Neural progenitor cell (in vitro differentiated cells): Measurements from ENCODE around the gene RREB1.

ENCODE experiments used
- EZH2 ChIP-seq: fragments of 200-600 bp; sonication (generic); IDR thresholded peaks from 2 replicates; pipeline ENCODE4 v1.6.1; 2017; ENCODE audit warnings: antibody characterized with exemption, mild to moderate bottlenecking, moderate library complexity
- EZH2phosphoT487 ChIP-seq: fragments of 200-600 bp; sonication (generic); IDR thresholded peaks from 2 replicates; pipeline ENCODE4 v1.6.1; 2017; ENCODE audit warnings: antibody characterized with exemption
- TF ChIP-seq, protein P1 (sequence below): fragments of 200-600 bp; sonication (generic); IDR thresholded peaks from 2 replicates; pipeline ENCODE4 v1.5.1; 2017; ENCODE audit warnings: antibody characterized with exemption, mild to moderate bottlenecking

DNA sequence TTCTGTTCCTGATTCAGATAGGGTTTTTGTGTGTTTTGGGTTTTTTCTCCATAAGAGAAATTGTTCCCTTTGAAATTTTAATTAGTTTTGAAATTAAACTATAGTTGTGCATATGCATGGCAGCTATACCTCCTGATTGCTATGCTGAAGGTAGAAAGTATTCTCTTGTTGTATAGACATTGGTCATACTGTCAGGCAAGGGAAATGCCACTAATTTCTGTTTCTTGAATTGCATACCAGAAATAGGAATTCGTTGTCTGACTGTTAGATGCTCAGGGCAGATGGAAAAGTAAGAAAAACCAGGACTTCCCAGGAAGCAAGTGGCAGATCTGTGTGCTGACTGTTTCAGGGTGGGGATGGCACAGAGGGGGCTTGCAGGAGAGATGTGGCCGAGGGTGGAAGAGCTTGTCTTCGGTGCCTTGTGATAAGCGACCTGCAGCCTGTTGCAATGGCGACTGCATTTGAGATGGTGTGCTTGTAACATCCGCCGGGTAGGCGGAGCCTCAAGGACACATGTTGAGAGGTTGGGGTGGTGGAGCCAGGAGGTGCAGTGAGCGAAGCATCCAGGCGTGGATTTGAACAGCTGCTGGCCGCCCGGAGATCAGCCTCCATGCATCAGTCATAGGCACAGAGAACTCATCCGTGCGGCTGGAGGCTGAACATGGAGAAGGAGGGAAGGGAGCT, 42.8 kb downstream of the RREB1 start:
- TF ChIP-seq, protein P1, sequence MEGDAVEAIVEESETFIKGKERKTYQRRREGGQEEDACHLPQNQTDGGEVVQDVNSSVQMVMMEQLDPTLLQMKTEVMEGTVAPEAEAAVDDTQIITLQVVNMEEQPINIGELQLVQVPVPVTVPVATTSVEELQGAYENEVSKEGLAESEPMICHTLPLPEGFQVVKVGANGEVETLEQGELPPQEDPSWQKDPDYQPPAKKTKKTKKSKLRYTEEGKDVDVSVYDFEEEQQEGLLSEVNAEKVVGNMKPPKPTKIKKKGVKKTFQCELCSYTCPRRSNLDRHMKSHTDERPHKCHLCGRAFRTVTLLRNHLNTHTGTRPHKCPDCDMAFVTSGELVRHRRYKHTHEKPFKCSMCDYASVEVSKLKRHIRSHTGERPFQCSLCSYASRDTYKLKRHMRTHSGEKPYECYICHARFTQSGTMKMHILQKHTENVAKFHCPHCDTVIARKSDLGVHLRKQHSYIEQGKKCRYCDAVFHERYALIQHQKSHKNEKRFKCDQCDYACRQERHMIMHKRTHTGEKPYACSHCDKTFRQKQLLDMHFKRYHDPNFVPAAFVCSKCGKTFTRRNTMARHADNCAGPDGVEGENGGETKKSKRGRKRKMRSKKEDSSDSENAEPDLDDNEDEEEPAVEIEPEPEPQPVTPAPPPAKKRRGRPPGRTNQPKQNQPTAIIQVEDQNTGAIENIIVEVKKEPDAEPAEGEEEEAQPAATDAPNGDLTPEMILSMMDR: no peak
- TF ChIP-seq EZH2phosphoT487 (no peak), EZH2 (no peak)
